HG03064 (cell line): ENCODE results near the gene SPAM1.
"Not testable (repeated sequence)": the region's sequence is repeated elsewhere in the genome, so short reads cannot be mapped to it uniquely, and the experiment has no call there.

Experiments used
- ATAC-seq: cut with Tn5 transposase; IDR thresholded peaks from one replicate; pipeline ENCODE4 v1.9.1; 2021; ENCODE audit warnings: low read depth; ENCODE audit not compliant: unreplicated experiment

Gene SPAM1

DNA sequence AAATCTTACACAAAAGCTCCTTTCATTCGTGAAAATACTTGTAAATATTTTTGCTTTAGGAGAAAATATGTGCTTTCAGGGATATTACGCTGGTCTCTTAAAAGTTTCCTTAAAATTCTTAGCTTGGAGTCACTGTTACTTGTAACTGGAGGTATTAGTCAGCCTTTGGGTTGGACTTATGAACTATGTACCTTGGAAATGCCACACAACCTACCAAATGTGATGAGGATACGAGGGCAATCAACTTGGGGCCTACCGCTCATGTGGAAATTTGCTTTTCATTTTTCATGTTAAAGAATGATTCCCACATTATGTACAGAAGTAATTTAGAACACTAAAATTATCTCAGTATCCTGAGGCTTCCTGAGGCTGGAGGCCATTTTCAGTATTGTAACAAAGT is 23.1 kb downstream of the SPAM1 start:
- no peak for ATAC-seq

DNA sequence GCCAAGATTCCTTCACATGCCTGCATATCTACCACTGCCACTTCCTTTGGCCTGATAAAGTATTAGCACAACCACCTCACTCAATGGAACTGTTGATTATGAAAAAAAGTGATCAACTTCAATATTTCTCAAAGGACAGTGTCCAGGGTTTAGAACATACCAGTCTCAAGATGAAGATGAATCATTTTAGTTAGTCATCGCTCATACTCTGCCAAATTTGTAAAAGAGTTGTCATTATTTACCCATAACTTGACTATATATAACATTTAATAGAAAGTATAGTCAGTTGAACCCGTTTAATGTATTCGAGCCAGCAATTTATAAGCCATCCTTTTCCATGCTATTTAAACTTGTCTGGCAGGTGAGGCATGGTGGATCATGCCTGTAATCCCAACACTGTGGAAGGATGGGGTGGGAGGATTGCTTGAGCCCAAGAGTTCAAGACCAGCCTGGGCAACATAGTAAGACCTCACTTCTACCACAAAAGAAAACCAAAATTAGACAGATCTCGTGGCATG is 33.2 kb downstream of the SPAM1 start:
- ATAC-seq: no peak

DNA sequence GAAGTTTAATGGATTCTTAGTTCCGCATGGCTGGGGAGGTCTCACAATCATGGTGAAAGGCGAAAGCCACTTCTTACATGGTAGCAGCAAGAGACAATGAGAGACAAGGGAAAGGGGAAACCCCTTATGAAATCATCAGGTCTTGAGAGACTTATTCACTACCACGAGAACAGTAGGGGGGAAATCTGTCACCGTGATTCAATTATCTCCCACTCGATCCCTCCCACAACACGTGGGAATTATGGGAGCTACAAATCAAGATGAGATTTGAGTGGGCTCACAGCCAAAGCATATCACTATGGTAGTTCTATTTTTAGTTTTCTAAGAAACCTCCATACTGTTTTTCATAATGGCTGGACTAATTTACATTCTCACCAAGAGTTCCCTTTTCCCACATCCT is 36.7 kb downstream of the SPAM1 start:
- ATAC-seq: no peak

DNA sequence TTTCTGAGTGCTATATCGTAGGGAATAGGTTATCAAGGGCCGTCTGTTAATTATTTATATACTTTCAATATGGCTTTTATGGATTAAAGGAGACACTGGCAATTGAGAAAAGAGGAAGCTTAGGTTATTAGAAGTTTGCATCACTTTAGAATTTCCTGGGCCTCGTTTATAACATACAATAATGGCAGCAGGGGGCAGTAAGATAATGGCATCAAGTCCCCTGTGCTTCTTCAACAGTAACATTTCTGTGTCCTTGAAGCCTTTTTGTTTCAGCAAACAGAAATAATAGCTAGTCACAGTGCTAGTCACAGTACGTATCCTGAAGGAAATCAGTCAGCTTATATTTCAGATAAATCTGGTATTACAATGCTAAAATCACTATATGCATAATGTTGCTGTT is 41.9 kb downstream of the SPAM1 start:
- no peak for ATAC-seq

DNA sequence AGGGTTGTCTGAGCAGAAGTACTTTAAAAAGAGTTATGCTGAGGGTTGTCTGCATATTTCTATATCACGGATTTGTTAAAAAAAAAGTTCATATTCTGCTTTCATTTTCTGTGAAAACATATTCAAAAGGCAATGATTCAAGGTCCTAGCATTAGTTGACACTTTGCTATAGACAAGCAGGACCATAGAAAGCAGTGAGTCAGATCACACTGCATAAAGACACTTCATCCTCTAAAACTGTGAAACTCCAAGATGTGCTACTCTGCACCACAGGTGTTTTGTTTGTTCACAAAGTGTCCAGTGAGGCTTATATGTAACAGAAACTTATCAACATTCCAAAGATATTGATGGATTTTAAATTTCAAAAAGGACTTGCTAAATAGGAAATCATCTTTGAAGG is 47.0 kb downstream of the SPAM1 start:
- ATAC-seq: no peak

DNA sequence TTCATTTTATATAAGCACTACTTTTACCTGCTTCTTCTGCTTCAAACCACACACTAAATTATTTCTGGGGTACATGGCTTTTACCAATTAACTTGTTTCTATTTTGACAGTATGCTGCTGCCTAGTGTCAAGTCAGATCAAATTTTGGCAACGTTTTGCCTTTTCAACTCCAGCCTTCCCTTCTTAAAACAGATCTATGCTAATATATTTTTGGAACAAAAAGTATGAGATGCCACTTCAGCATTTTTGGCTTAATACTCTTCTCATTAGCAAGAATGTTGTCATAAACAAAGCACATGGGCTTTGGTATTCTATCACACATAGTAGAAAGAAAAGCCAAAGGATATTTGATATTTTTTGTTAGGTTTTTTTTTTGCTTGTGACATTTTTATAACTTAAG is 47.8 kb downstream of the SPAM1 start:
- ATAC-seq: no peak

DNA sequence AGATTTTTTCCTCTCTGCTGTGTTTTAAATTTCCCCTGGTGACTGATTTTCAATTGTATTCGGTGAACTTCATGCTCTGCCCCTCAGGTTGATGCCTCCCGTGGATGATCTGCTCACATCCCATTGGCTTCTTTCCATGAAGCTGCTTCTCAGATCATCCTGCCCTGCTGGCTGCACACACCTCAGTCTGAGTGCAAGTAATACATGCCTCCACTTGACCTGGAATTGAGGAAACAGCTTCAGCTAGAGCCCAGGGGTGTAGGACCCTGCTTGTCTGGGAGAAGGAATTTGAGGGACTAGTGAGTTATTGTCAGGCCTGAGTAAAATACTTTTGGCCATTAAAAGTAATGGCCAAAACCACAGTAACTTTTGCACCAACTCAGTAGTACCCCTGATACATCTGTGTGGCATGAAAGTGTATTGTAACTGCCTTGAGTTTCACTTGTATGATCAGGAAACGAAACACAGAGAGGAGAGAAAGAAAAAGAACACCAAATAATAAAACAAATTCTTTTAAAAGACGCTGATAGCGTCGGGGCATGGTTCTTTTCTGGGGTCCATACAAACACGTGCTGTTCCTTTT is 49.4 kb downstream of the SPAM1 start:
- ATAC-seq: no peak

DNA sequence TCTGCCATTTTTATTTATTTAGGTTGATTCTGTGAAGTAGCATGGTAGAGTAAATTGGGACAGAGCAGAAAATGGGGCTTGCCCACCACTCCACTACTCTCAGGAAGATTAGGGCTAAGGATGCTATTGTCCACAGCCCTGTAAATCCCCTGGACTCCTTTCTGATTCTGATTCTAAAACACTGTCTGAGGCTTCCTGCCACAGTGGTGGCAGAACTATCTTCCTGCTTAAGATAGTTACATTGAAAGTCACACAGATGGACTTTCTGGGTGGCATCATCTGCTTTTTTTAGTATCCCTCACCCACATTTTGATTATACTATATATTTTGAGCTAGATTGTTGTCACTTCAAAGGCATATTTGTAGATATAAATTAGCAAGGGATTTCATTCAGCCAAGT is 50.0 kb downstream of the SPAM1 start:
- ATAC-seq: no peak

DNA sequence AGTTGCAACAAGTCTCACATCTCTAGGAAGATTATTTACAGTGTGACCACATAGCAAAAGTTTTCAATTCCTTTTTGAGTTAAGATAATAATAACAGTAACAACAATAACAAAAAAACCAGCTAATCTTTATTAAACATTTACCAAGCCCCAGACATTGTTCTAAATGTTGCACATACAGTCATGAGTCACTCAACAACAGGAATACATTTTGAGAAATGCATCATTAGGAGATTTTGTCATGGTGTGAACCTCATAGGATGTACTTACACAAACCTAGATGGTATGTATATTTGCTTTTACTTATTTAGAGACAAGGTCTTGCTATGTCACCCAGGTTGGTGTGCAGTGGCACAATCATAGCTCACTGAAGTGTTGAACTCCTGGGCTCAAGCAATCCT is 52.0 kb downstream of the SPAM1 start:
- ATAC-seq: no peak

DNA sequence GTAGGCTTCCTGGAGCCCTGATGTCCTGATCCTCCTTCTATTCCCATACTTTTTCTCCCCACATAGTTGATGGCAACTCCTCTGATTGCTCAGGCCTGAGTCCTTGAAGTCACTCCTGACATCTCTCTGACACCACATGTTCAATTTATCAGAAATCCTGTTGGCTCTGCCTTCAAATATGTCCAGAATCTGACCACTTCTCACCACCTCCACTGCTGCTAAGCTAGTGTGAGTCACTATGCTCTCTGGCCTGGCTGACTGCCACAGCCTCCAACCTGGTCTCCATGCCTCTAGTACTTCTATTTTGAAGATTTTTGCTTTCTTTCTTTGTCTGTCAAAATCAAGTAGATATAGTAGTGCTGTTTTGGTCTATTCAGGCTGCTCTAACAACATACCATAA is 54.8 kb downstream of the SPAM1 start:
- no peak for ATAC-seq

DNA sequence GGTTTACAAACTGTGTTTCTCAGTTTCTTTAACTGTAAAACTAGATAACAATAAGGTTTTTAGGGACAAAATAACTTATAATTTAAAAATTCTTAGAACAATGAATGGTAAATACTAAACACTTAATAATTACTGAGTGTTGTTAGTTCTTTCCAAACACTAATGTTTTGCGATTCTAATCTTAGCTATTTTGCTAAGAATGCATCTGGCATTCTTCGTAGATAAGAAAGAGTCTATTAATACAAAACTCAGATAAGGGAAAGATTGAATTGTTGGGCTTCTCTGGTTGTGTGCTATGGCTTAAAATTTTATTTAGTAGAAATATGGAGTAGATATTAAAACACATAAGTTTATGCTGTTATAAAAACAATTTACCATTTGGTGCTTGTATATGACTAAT is 62.4 kb downstream of the SPAM1 start:
- ATAC-seq: no peak

DNA sequence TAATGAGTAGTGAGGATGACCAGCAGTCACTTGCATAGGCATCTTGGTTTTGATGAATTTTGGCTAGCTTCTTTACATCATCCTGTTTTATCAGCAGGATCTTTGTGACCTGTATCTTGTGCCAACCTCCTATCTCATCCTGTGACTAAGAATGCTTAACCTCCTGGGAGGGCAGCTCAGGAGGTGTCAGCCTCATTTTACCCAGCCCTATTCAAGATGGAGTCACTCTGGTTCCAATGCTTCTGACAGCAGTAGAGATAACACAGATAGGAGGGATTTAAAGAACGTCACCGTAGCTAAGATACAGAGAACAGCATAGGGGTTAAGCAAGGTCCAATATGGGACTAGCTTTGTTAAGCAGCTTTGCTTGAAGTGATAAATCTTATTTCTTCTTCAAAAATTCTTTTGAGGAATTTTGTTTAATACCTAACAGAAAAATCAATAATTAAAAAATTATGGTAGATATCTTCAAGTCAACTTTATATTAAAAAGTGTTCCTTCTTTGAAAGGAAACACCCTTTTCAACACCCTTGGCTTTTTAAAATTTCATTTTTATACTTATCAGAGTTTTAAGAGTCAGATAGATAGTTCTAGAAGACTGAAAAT is 68.0 kb downstream of the SPAM1 start:
- ATAC-seq: no peak

DNA sequence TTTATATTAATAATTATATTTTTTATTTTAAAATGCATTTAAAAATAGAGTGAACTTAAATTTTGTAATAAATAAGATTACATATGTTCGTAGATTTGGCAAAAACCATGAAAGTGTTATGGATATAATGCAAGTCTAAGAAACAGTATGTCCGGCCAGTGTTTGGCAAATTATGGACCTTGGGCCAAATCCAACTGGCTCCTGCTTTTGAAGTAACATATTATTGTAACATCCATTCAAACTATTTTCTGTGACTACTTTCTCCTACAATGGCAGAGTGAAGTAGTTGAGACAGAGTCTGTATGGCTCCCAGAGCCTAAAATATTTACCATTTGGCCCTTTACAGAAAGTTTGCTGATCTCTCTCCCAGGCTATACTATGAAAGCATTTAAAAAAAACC is 69.0 kb downstream of the SPAM1 start:
- ATAC-seq: no peak

DNA sequence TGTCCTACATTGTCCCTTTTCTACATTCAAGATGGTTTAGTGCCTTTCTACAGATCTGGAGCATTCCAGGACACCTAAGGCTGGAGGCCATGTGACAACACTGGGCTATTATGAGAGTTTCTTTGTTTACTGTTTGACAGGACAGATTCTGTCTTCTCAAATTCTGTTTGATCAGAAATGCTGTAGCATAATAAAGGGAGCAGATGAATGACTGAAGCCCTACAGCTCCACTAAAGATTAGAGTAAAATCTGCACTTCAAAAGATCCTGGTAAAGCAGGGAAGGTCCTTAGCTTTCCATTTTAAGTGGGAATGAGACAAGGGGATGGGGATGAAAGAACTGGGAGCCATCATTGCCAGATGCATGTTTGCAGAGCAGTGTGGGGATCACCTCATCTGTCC is 69.4 kb downstream of the SPAM1 start:
- no peak for ATAC-seq

DNA sequence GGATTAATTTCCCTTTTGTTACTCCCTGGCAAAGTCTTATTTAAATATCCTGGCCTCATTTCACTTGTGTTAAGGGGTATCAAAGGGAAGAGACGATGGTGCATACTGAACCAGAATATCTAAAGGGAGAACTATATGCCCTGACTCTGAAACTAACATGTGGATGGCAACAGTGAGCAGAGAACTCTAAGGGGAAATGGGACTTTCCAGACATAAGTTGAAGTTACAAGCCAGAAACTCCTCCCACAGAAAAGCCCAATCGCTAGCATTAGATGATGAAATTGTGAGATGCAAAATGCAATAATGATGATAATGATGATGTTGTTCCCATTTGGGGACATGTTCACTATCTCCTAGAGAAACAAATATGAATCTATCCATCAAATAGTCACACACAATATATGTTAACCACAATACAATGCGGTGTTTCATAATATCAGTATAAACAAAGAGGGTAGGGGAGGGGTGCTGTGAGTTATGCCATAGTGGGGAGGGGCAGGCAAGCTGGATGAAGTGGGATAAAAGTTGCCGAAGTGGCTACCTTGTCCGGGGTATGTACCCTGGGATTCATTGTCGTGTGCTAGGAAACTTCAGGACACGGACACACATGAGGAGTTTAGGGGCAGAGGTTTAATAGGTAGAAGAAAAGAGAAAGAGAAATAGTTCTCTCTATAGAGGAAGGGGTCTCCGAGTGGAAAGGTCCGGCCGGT is 70.7 kb downstream of the SPAM1 start:
- no peak for ATAC-seq

DNA sequence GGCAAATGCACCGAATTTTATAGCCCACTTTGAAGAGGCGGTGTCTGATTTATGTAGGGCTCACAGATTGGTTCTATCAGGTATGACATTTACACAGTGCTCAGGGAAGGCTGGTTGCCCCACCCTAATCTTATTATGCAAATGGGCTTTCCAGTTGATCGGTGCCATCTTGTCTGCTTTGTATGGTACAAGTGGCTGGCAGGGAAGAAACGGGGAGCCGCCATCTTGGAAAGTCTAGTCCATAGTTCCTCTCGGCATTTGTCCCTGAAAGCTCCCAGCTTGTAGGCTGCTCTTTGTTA is 71.2 kb downstream of the SPAM1 start:
- ATAC-seq: no peak

DNA sequence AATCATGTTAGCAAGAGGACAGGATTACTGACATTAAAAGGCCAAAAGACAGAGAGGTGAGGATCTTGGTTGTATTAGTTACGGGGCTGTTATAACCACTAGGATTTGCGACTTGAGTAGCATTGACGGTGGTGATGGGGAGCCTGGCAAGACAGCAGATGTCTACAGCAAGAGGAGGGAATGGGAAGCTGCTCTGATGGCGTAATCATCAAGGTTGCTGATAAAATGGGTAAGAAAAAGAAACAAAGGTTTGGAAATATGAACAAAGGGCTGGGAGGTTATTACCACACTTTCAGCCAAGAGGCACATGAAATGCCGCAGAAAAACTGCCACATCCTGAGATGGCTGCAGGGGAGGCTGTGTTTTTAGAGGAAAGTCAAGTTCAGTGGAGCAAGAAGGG is 73.9 kb downstream of the SPAM1 start:
- ATAC-seq: no peak

DNA sequence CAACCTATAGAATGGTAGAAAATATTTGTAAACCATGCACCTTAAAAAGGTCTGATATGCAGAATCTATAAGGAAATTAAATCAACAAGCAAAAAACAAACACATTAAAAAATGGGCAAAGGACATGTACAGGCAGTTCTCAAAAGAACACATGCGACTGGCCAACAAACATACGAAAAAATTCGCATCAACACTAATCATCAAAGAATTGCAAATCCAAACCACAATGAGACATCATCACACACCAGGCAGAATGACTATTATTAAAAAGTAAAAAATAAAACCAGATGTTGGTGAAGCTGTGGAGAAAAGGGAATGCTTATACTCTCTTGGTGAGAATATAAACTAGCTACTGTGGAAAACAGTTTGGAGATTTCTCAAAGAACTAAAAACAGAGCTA is 74.7 kb downstream of the SPAM1 start:
- ATAC-seq: no peak

DNA sequence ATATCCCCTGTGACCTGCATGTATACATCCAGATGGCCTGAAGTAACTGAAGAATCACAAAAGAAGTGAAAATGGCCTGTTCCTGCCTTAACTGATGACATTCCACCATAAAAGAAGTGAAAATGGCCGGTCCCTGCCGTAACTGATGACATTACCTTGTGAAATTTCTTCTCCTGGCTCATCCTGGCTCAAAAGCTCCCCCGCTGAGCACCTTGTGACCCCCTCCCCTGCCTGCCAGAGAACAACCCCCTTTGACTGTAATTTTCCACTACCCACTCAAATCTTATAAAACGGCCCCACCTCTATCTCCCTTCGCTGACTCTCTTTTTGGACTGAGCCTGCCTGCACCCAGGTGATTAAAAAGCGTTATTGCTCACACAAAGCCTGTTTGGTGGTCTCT is 83.3 kb downstream of the SPAM1 start:
- ATAC-seq: not testable (repeated sequence)

DNA sequence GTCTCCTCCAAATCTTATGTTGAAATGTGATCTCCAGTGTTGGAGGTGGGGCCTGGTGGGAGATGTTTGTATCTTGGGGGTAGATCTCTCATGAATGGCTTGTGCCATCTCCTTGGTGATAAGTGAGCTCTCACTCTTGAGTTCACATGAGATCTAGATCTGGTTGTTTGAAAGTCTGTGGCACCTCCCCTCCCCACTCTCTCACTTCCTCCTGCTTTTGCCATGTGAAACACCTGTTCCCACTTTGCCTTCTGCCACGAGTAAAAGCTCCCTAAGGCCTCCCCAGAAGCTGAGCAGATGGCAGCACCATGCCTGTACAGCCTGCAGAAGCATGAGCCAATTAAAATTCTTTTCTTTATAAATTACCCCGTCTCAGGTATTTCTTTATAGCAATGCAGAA is 84.3 kb downstream of the SPAM1 start:
- no peak for ATAC-seq
